Mesendoderm (in vitro differentiated cells): ENCODE results near the gene GRID2.

Source experiments
- DNase-seq: peaks from one replicate; pipeline ENCODE4 v3.0.0; 2013
- H2AK5ac ChIP-seq: 2 replicates; pipeline ENCODE4 v1.6.1; 2013; ENCODE audit warnings: low read length, inconsistent platforms
- H2BK120ac ChIP-seq: 2 replicates; pipeline ENCODE4 v1.6.1; 2013; ENCODE audit warnings: low read depth, mild to moderate bottlenecking, low read length, moderate library complexity, mixed read lengths
- H2BK15ac ChIP-seq: replicated peaks from 2 replicates; pipeline ENCODE4 v1.6.1; 2013; ENCODE audit warnings: low read depth, mild to moderate bottlenecking, moderate library complexity
- H2BK5ac ChIP-seq: 2 replicates; pipeline ENCODE4 v1.6.1; 2013; ENCODE audit warnings: low read length, inconsistent platforms
- H3K18ac ChIP-seq: 2 replicates; pipeline ENCODE4 v1.6.1; 2013; ENCODE audit warnings: mild to moderate bottlenecking, low read length, mixed read lengths
- H3K23ac ChIP-seq: one replicate; pipeline ENCODE4 v1.6.1; 2013; ENCODE audit warnings: low read length
- H3K27ac ChIP-seq: 2 replicates; pipeline ENCODE4 v1.5.1; 2013; ENCODE audit warnings: low read depth, mild to moderate bottlenecking, inconsistent platforms, low read length, moderate library complexity
- H3K27me3 ChIP-seq: 2 replicates; pipeline ENCODE4 v1.6.1; 2013; ENCODE audit warnings: low read length, control low read depth, mild to moderate bottlenecking, inconsistent platforms; ENCODE audit not compliant: insufficient read depth, poor library complexity
- H3K36me3 ChIP-seq: 2 replicates; pipeline ENCODE4 v1.6.1; 2013; ENCODE audit warnings: low read length, inconsistent platforms; ENCODE audit not compliant: control insufficient read depth, insufficient read depth
- H3K4ac ChIP-seq: one replicate; pipeline ENCODE4 v1.6.1; 2013; ENCODE audit warnings: low read depth, mild to moderate bottlenecking, low read length, moderate library complexity
- H3K4me1 ChIP-seq: 2 replicates; pipeline ENCODE4 v1.6.1; 2013; ENCODE audit warnings: low read depth, low read length, inconsistent platforms; ENCODE audit not compliant: control insufficient read depth
- H3K4me2 ChIP-seq: 2 replicates; pipeline ENCODE4 v1.6.1; 2013; ENCODE audit warnings: low read length
- H3K4me3 ChIP-seq: 2 replicates; pipeline ENCODE4 v1.5.1; 2013; ENCODE audit warnings: mild to moderate bottlenecking, low read length
- H3K56ac ChIP-seq: one replicate; pipeline ENCODE4 v1.6.1; 2013; ENCODE audit warnings: low read length
- H3K79me1 ChIP-seq: 2 replicates; pipeline ENCODE4 v1.6.1; 2013; ENCODE audit warnings: low read length, inconsistent platforms
- H3K79me2 ChIP-seq: 2 replicates; pipeline ENCODE4 v1.6.1; 2013; ENCODE audit warnings: mild to moderate bottlenecking, low read length; ENCODE audit not compliant: control insufficient read depth, insufficient read depth
- H3K9ac ChIP-seq: 2 replicates; pipeline ENCODE4 v1.6.1; 2013; ENCODE audit warnings: low read length, inconsistent platforms
- H4K5ac ChIP-seq: one replicate; pipeline ENCODE4 v1.6.1; 2013; ENCODE audit warnings: low read length
- H4K8ac ChIP-seq: one replicate; pipeline ENCODE4 v1.6.1; 2013; ENCODE audit warnings: low read depth, mild to moderate bottlenecking, control low read depth, low read length, moderate library complexity
- WGBS: extraction: QIAGEN DNeasy Blood & Tissue Kit; methylation state at CpG from one replicate; pipeline ENCODE4 v1.1.7; 2013; ENCODE audit warnings: low lambda C conversion rate, missing lambda C conversion rate; ENCODE audit not compliant: insufficient coverage; ENCODE audit errors: extremely low coverage; 5-methylcytosine and 5-hydroxymethylcytosine counted together

Gene GRID2

GRCh38 chr4:93139118-93139517 lies 835.4 kb downstream of the GRID2 start:
- no peak overlapping the region for H3K4me3 ChIP-seq
- peak; percentile 40 for DNase-seq
- H3K4me2 ChIP-seq = no peak overlapping the region
- no peak overlapping the region for H3K27ac ChIP-seq
- H2AK5ac ChIP-seq = no peak overlapping the region
- no peak overlapping the region for H2BK5ac ChIP-seq
- no peaks in the 10 kb centered on the region for H3K79me2 ChIP-seq
- H3K4ac ChIP-seq = no peak overlapping the region
- no peaks in the 10 kb centered on the region for H3K27me3 ChIP-seq
- H3K36me3 ChIP-seq = no peaks in the 10 kb centered on the region
- H2BK15ac ChIP-seq = no peak overlapping the region
- H4K5ac ChIP-seq = no peak overlapping the region
- H2BK120ac ChIP-seq = no peak overlapping the region
- H3K18ac ChIP-seq = no peak overlapping the region
- no peak overlapping the region for H3K56ac ChIP-seq
- no peak overlapping the region for H4K8ac ChIP-seq
- H3K9ac ChIP-seq = no peak overlapping the region
- H3K23ac ChIP-seq = no peak overlapping the region
- H3K4me1 ChIP-seq = no peaks in the 10 kb centered on the region
- no peaks in the 10 kb centered on the region for H3K79me1 ChIP-seq

GRCh38 chr4:93143902-93144301 lies 840.1 kb downstream of the GRID2 start:
- no CpG with 5 or more reads among the region's 3 CpGs for WGBS
- no peak overlapping the region for H2BK120ac ChIP-seq
- no peaks in the 10 kb centered on the region for H3K79me1 ChIP-seq
- H3K79me2 ChIP-seq = no peaks in the 10 kb centered on the region
- H3K56ac ChIP-seq = no peak overlapping the region
- no peak for DNase-seq
- H3K9ac ChIP-seq = no peak overlapping the region
- H2BK5ac ChIP-seq = no peak overlapping the region
- no peak overlapping the region for H3K18ac ChIP-seq
- H3K27me3 ChIP-seq = no peaks in the 10 kb centered on the region
- no peak overlapping the region for H3K27ac ChIP-seq
- no peak overlapping the region for H4K8ac ChIP-seq
- no peak overlapping the region for H3K4ac ChIP-seq
- no peak overlapping the region for H2AK5ac ChIP-seq
- H3K4me1 ChIP-seq = no peaks in the 10 kb centered on the region
- no peak overlapping the region for H4K5ac ChIP-seq
- no peak overlapping the region for H3K23ac ChIP-seq
- H2BK15ac ChIP-seq = no peak overlapping the region
- no peaks in the 10 kb centered on the region for H3K36me3 ChIP-seq
- H3K4me3 ChIP-seq = no peak overlapping the region
- no peak overlapping the region for H3K4me2 ChIP-seq

- H3K4me2 ChIP-seq = no peak overlapping the region
- H3K18ac ChIP-seq = no peak overlapping the region
- no CpG with 5 or more reads among the region's 1 CpG for WGBS
- no peak overlapping the region for H2BK15ac ChIP-seq
- H3K79me2 ChIP-seq = no peaks in the 10 kb centered on the region
- no peak overlapping the region for H3K23ac ChIP-seq
- no peak overlapping the region for H2AK5ac ChIP-seq
- no peak for DNase-seq
- no peak overlapping the region for H2BK5ac ChIP-seq
- no peaks in the 10 kb centered on the region for H3K4me1 ChIP-seq
- H3K27me3 ChIP-seq = no peaks in the 10 kb centered on the region
- no peak overlapping the region for H3K4me3 ChIP-seq
- no peak overlapping the region for H3K4ac ChIP-seq
- no peak overlapping the region for H4K5ac ChIP-seq
- H3K9ac ChIP-seq = no peak overlapping the region
- H2BK120ac ChIP-seq = no peak overlapping the region
- no peak overlapping the region for H3K27ac ChIP-seq
- no peaks in the 10 kb centered on the region for H3K36me3 ChIP-seq
- H3K56ac ChIP-seq = no peak overlapping the region
- H4K8ac ChIP-seq = no peak overlapping the region
- no peaks in the 10 kb centered on the region for H3K79me1 ChIP-seq
These were observed 840.9 kb downstream of the GRID2 start for GRCh38 chr4:93144644-93145043.

- Histone ChIP-seq H3K4ac (no peak overlapping the region), H3K79me1 (no peaks in the 10 kb centered on the region), H2BK15ac (no peak overlapping the region), H4K8ac (no peak overlapping the region), H3K27ac (no peak overlapping the region), H3K56ac (no peak overlapping the region), H3K9ac (no peak overlapping the region), H2AK5ac (no peak overlapping the region), H3K18ac (no peak overlapping the region), H3K27me3 (no peaks in the 10 kb centered on the region), H3K4me1 (no peaks in the 10 kb centered on the region), H3K4me3 (no peak overlapping the region), H3K79me2 (no peaks in the 10 kb centered on the region), H3K4me2 (no peak overlapping the region), H3K23ac (no peak overlapping the region), H4K5ac (no peak overlapping the region), H2BK5ac (no peak overlapping the region), H3K36me3 (no peaks in the 10 kb centered on the region), H2BK120ac (no peak overlapping the region)
- peak; percentile 91 for DNase-seq
- no CpG with 5 or more reads among the region's 1 CpG for WGBS
These were observed 843.9 kb downstream of the GRID2 start for GRCh38 chr4:93147524-93148212.

- Histone ChIP-seq H3K79me1 (no peaks in the 10 kb centered on the region), H3K4me3 (no peak overlapping the region), H3K56ac (no peak overlapping the region), H3K4ac (no peak overlapping the region), H2BK5ac (no peak overlapping the region), H3K36me3 (no peaks in the 10 kb centered on the region), H2BK120ac (no peak overlapping the region), H3K27me3 (no peaks in the 10 kb centered on the region), H3K23ac (no peak overlapping the region), H3K79me2 (no peaks in the 10 kb centered on the region), H2BK15ac (no peak overlapping the region), H2AK5ac (no peak overlapping the region), H3K4me1 (no peaks in the 10 kb centered on the region), H4K8ac (no peak overlapping the region), H4K5ac (no peak overlapping the region), H3K4me2 (no peak overlapping the region), H3K18ac (no peak overlapping the region), H3K27ac (no peak overlapping the region), H3K9ac (no peak overlapping the region)
- peak; percentile 74 for DNase-seq
- WGBS = no CpG with 5 or more reads among the region's 2 CpGs
These were observed 848.7 kb downstream of the GRID2 start for GRCh38 chr4:93152491-93152890.

GRCh38 chr4:93157986-93158385 lies 854.2 kb downstream of the GRID2 start:
- H3K4me2 ChIP-seq = no peak overlapping the region
- WGBS = no CpG with 5 or more reads among the region's 2 CpGs
- H3K27me3 ChIP-seq = no peaks in the 10 kb centered on the region
- H3K27ac ChIP-seq = no peak overlapping the region
- no peak overlapping the region for H3K23ac ChIP-seq
- no peak overlapping the region for H3K56ac ChIP-seq
- H3K4me1 ChIP-seq = no peaks in the 10 kb centered on the region
- no peak overlapping the region for H2BK120ac ChIP-seq
- no peak overlapping the region for H2BK15ac ChIP-seq
- peak; percentile 39 for DNase-seq
- no peaks in the 10 kb centered on the region for H3K79me2 ChIP-seq
- no peak overlapping the region for H3K4ac ChIP-seq
- H3K4me3 ChIP-seq = no peak overlapping the region
- no peaks in the 10 kb centered on the region for H3K79me1 ChIP-seq
- H2BK5ac ChIP-seq = no peak overlapping the region
- H3K9ac ChIP-seq = no peak overlapping the region
- no peaks in the 10 kb centered on the region for H3K36me3 ChIP-seq
- no peak overlapping the region for H4K8ac ChIP-seq
- H3K18ac ChIP-seq = no peak overlapping the region
- H4K5ac ChIP-seq = no peak overlapping the region
- H2AK5ac ChIP-seq = no peak overlapping the region
